Stimulated activated naive B cell treated with anti-CD40 and anti-IgM and Interleukin-4, amounts not matched to agents 10 μg/mL and 1 μg/mL and 100 μg/mL, for 72 hours (primary cell): ENCODE data around the gene RLIM.

Source experiments
- ATAC-seq, 2 donors: fragments of 150-1000 bp; cut with Tn5 transposase; replicated peaks; 2 replicates each; pipeline ENCODE4 v1.10.0; 2021; ENCODE audit warnings: moderate library complexity in 1 of 2
- DNase-seq: peaks from one replicate; pipeline ENCODE4 v3.0.0; 2021
- H3K27ac Mint-ChIP-seq: one replicate; pipeline ENCODE4 v1.8.0; 2022; ENCODE audit warnings: mild to moderate bottlenecking, mixed read lengths
- H3K27me3 Mint-ChIP-seq, 2 donors: one replicate each; pipeline ENCODE4 v1.8.0; 2022; ENCODE audit warnings: mixed read lengths in 2 of 2
- H3K36me3 Mint-ChIP-seq, 2 donors: one replicate each; pipeline ENCODE4 v1.8.0; 2022; ENCODE audit warnings: mixed read lengths in 2 of 2, mild to moderate bottlenecking in 1 of 2
- H3K4me1 Mint-ChIP-seq, 2 donors: one replicate each; pipeline ENCODE4 v1.8.0; 2022; ENCODE audit warnings: mixed read lengths in 2 of 2, mild to moderate bottlenecking in 1 of 2
- H3K4me3 Mint-ChIP-seq, 2 donors: one replicate each; pipeline ENCODE4 v1.8.0; 2022; ENCODE audit warnings: mild to moderate bottlenecking in 2 of 2, mixed read lengths in 2 of 2, moderate library complexity in 1 of 2
- H3K9me3 Mint-ChIP-seq, 2 donors: one replicate each; pipeline ENCODE4 v1.8.0; 2022; ENCODE audit warnings: mixed read lengths in 2 of 2, mild to moderate bottlenecking in 1 of 2

The RLIM gene

DNA sequence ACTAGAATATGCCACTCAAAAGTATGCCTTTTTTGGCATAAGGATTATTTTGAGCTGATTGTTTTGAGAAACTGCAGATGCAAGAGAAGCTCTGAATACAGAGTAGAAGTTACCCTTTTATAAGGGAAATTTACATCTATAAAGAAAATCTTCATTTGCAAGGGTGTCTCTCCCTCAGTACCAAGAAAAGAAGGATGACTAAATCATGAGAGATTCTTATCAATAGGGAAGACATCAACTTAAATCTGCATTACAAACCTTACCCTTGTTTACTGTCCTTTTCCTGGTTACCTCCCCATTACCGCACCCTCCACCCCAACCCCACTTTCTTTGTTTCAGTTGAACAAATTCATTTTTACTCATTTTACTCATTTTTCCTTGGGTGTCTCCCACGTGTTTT, 62.5 kb downstream of the RLIM start:
- Mint-ChIP-seq H3K36me3 (no peaks in the 10 kb centered on the region), H3K4me3 (no peak overlapping the region), H3K27ac (no peak overlapping the region), H3K4me1 (no peaks in the 10 kb centered on the region), H3K9me3 (peaks cover 0 to 3% of the 10 kb centered on the region in 2 donors), H3K27me3 (peaks cover 0 to 4% of the 10 kb centered on the region in 2 donors)
- no peak for DNase-seq
- no peak for ATAC-seq

DNA sequence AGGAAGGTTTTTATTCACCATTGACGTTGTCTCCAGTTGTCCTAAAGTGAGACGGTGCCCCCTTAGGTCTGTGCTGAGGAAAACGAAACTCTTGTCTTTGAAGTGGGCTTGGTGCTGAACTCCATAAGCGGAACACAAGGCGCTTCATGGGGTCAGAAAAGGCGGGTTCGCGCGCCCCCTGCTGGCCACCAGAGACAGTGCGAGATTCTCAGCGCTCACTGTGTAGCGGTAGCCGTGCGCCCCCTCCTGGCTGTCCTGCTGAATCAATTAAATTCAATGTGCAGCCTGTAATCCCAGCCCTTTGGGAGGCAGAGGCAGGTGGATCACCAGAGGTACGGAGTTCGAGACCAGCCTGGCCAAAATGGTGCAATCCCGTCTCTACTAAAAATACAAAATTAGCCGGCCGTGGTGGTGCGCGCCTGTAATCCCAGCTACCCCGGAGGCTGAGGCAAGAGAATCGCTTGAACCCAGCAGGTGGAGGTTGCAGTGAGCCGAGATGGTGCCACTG, 64.1 kb downstream of the RLIM start:
- no peaks in the 10 kb centered on the region for H3K27me3 Mint-ChIP-seq

DNA sequence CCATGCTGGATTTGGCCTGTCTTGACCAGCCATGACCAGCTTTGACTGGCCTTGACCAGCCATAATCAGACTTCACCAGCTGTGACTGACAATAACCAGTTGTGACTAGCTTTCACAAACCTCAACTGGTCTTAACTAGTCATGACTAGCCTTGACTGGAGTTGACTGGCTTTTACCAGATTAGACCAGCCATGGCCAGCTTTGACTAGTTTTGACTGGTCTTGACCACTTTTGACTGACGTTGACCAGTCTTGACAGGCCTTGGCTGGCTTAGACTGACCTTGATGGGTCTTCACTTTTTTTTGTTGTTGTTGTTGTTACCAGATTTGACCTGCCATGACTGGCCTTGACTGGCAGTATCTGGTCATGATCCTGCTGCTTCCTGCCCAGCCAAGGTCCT, 67.4 kb downstream of the RLIM start:
- H3K27ac Mint-ChIP-seq, result peak overlapping the region; percentile 6
- peaks cover 0 to 3% of the 10 kb centered on the region in 2 donors for H3K9me3 Mint-ChIP-seq
- no peaks in the 10 kb centered on the region for H3K4me1 Mint-ChIP-seq
- H3K4me3 Mint-ChIP-seq, result no peak overlapping the region
- no peak for DNase-seq
- no peaks in the 10 kb centered on the region for H3K36me3 Mint-ChIP-seq
- H3K27me3 Mint-ChIP-seq, result no peaks in the 10 kb centered on the region
- ATAC-seq, result no peak

More for the DNA sequence above, 64.1 kb downstream of the RLIM start:
- ATAC-seq (peak; percentile 91 to 95), DNase-seq (peak; percentile 75)
- H3K36me3 Mint-ChIP-seq, result no peaks in the 10 kb centered on the region
- peaks cover 0 to 3% of the 10 kb centered on the region in 2 donors for H3K9me3 Mint-ChIP-seq
- H3K4me3 Mint-ChIP-seq, result peak overlapping the region; percentile 21 to 35
- H3K27ac Mint-ChIP-seq, result no peak overlapping the region
- H3K4me1 Mint-ChIP-seq, result no peaks in the 10 kb centered on the region

DNA sequence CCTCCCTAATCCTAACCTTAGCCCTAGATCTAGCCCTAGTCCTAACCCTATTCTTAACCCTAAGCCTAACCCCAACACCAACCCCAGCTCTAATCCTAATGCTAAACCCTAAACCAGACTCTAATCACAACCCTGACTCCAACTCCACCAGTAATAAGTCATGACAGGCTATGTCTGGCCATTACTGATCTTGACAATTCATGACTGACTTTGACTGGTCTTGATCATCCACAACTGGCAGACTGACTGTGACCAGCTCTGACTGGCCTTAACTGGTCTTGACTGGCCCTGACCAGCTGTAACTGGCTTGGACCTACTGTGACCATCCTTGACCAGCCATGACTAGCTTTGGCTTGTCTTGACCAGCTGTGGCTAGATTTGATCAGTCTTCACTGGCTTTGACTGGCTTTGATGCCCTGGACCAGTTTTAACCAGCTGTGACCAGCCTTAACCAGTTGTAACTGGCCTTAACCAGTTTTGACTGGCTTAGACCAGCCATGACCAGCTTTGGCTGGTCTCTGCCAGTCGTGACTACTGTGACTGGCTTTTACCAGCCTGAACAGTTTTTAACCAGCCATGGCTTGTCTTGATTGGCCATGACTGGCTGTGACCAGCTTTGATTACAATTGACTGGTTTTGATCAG, 68.4 kb downstream of the RLIM start:
- DNase-seq (no peak), ATAC-seq (no peak)
- Mint-ChIP-seq H3K36me3 (no peaks in the 10 kb centered on the region), H3K9me3 (peaks cover 0 to 3% of the 10 kb centered on the region in 2 donors), H3K27me3 (no peaks in the 10 kb centered on the region), H3K27ac (no peak overlapping the region), H3K4me1 (no peaks in the 10 kb centered on the region), H3K4me3 (no peak overlapping the region)

DNA sequence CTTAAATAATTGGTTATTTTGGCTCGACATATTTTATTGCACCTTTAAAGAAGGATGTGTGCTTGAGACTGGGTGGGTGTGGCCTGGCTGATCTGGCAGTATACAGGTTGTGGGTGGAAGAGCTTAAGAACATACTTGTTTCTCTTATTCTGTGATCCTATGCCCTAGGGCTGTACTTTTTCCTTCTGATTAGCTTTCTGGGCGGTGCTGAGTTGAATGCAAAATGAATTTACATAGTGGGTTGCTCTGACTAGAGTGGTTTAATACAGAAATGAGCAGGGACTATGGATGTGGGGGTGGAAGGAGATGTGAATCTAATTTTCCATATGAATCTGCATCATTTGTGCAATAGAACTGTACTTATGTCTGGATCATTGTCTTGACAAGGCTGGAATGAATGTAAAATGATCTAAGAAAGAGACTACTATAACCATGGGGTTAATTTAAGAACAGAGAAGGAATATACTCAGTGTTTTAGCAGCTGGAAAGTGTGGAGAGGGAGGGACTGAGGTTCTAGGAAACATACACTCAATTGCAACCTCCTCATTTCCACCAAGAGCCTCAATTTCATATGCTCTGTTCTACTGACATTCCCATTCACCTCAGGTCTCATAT, 73.7 kb downstream of the RLIM start:
- no peak for ATAC-seq
- Mint-ChIP-seq H3K4me1 (peaks cover 4 to 12% of the 10 kb centered on the region in 2 donors), H3K27ac (no peak overlapping the region), H3K27me3 (peaks cover 0 to 14% of the 10 kb centered on the region in 2 donors), H3K9me3 (no peaks in the 10 kb centered on the region), H3K4me3 (no peak overlapping the region), H3K36me3 (no peaks in the 10 kb centered on the region)
- DNase-seq, result no peak

DNA sequence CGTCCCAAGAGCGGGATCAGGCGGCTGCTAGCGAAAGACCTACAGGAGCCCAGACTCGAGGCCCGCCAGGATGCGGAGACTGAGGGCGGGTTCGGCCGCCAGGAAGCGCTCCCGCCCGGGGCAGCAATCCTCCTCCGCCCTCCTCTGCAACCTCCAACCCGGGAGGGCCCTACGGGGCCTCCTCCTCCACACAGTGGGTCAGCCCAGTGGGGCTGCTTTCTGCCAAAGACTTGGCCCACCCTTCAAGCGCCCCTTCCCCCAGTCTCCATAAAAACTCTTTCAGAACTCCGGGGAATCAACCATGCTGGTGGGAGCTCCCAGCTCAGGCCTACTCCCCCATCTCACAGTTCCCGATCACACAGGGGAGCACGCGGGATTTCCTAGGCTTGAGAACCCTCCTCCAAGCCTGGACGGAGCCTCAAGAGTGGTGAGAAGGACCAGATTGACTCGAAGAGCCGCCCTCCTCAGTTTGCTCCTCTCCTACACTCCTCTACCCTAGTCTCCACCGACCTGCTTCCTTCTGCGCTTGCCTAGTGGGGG, 77.5 kb downstream of the RLIM start:
- no peak for DNase-seq
- peak; percentile 16 to 23 for ATAC-seq
- Mint-ChIP-seq H3K4me1 (peaks cover 8 to 24% of the 10 kb centered on the region in 2 donors), H3K27me3 (peaks cover 0 to 18% of the 10 kb centered on the region in 2 donors), H3K27ac (peak overlapping the region; percentile 6), H3K4me3 (peak overlapping the region; percentile 72 to 82), H3K36me3 (no peaks in the 10 kb centered on the region), H3K9me3 (no peaks in the 10 kb centered on the region)

DNA sequence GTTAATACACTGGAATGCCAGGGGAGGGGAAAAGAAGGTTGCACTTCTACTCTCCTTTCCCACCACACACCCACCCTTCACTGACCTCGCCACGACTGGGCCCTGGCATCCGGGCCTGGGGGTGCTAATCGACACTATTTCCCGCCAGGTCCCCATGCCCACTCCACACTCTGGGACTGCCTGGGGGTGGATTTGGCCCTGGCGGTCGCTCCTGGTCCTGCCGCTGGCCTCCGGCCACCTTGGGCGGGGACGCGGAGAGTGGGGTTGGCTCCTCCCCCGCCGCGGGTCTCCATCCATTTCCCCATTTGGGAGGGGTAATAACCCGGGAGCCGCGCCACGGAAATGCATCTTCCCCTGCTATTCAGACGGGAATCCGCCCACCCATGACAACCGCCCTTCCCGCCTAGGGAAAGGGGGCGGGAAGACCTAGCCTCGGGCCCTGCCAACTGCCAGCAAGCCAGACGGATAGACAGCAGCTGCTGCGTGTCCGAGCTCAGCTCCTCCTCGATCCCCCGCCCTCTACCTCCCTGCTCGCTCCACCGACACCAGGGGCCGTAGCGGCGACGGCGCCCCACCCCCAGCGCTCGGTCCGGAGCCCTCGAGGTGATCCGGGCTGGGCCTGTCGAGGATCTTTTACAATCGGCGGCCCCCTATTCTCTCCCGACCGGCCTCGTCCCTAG, 78.1 kb downstream of the RLIM start:
- Mint-ChIP-seq H3K4me3 (peak overlapping the region; percentile 72 to 82), H3K27me3 (peaks cover 0 to 18% of the 10 kb centered on the region in 2 donors), H3K36me3 (no peaks in the 10 kb centered on the region), H3K4me1 (peaks cover 8 to 24% of the 10 kb centered on the region in 2 donors), H3K9me3 (no peaks in the 10 kb centered on the region), H3K27ac (no peak overlapping the region)
- DNase-seq, result peak; percentile 15
- ATAC-seq, result peak; percentile 64 to 73

DNA sequence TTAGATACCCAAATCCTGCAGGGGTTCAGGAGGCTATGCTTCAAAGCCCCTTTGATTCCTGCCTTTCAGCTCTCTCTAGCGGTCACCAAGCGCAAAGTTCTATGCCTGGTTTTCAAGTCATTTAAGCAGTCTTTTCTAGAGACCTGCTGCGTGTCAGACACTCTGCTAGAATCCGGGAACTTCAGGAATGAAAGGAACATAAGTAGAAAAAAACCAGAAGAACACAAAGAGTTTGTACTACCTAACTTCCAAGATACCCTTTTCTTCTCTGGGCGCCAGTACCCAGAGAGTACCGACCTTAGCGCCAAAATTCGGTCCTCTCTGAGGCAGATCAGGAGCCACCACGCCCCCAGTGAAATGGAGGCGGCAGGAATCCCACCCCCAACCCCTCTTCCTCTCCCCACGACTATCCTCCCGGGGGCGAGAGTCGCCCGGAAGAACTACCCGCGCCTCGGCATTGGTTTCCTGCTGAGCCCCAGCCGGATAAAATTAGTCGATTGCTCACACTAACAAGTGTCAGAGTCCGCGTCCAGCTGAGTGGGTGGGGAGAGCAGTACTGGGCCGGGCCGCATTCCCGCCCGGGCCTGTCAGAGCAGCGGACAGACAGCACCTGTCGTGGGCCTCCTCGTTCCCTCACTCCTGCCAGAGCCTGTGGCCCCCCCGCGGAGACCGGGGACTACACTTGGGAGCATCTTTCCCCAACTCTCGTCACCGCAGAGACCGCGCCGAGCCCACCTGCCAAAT, 78.8 kb downstream of the RLIM start:
- H3K27me3 Mint-ChIP-seq, result peaks cover 0 to 18% of the 10 kb centered on the region in 2 donors
- H3K4me3 Mint-ChIP-seq, result peak overlapping the region; percentile 72 to 82
- H3K9me3 Mint-ChIP-seq, result no peaks in the 10 kb centered on the region
- H3K36me3 Mint-ChIP-seq, result no peaks in the 10 kb centered on the region
- peak; percentile 4 for DNase-seq
- peak; percentile 55 to 62 for ATAC-seq
- H3K4me1 Mint-ChIP-seq, result peaks cover 8 to 24% of the 10 kb centered on the region in 2 donors
- H3K27ac Mint-ChIP-seq, result peak overlapping the region; percentile 42
